H1 (cell line): ENCODE data around the gene TTC34. TPM values are rescaled to one million over a fixed set of nuclear protein-coding genes. Genes with fewer than 3 reads are reported as not detected.

Experiments used
- GABPA ChIP-seq: IDR thresholded peaks from 2 replicates; pipeline ENCODE4 v1.6.1; 2011; ENCODE audit warnings: mild to moderate bottlenecking, low read length, moderate library complexity, borderline replicate concordance; ENCODE audit not compliant: insufficient read depth
- POLR2AphosphoS5 ChIP-seq: IDR thresholded peaks from 2 replicates; pipeline ENCODE4 v1.6.1; 2011; ENCODE audit warnings: low read depth, low read length
- POU5F1 ChIP-seq: IDR thresholded peaks from 2 replicates; pipeline ENCODE4 v1.6.1; 2011; ENCODE audit warnings: low read depth, mild to moderate bottlenecking, low read length, moderate library complexity
- RXRA ChIP-seq: IDR thresholded peaks from 2 replicates; pipeline ENCODE4 v1.6.1; 2011; ENCODE audit warnings: low read depth, mild to moderate bottlenecking, low read length, moderate library complexity; ENCODE audit not compliant: insufficient read depth
- SP2 ChIP-seq: IDR thresholded peaks from 2 replicates; pipeline ENCODE4 v1.6.1; 2012; ENCODE audit warnings: mild to moderate bottlenecking, low read length, inconsistent platforms
- YY1 ChIP-seq: IDR thresholded peaks from 2 replicates; pipeline ENCODE4 v1.6.1; 2011; ENCODE audit warnings: low read depth, mild to moderate bottlenecking, low read length
- ZNF274 ChIP-seq: IDR thresholded peaks from 2 replicates; pipeline ENCODE4 v1.7.0; 2012; ENCODE audit warnings: low read length, borderline replicate concordance; ENCODE audit errors: extremely low read depth
- polyA plus RNA-seq, 7 experiments: library from polyadenylated mRNA; depleted of rRNA in 3 of 7; stranded (reverse) in 5 of 7; unstranded in 2 of 7; fragments of >200 nt in 5 of 7; fragments of 200-250 nt in 2 of 7; gene quantifications; 1 replicate in 5 of 7; 2 replicates in 1 of 7; 4 replicates in 1 of 7; pipeline versions ENCODE4 v1.2.1 to v1.2.3, GENCODE V29; 2011 to 2013; ENCODE audit warnings: missing spikeins in 2 of 7, mixed read lengths in 2 of 7
- total RNA-seq: library from RNA; stranded (reverse); fragmentation: NEBNext Ultra II Directional; extraction: Animal tissue kit (Norgen Biotek cat#: 25700); gene quantifications from 2 replicates; pipeline ENCODE4 v1.2.1, GENCODE V29; 2021

TTC34 gene
- total and polyA plus RNA-seq, 2 of the 8 experiments (the other 6 are each of a cell fraction or from before 2014, with no cell fraction given), result 0.23 to 0.50 TPM

DNA sequence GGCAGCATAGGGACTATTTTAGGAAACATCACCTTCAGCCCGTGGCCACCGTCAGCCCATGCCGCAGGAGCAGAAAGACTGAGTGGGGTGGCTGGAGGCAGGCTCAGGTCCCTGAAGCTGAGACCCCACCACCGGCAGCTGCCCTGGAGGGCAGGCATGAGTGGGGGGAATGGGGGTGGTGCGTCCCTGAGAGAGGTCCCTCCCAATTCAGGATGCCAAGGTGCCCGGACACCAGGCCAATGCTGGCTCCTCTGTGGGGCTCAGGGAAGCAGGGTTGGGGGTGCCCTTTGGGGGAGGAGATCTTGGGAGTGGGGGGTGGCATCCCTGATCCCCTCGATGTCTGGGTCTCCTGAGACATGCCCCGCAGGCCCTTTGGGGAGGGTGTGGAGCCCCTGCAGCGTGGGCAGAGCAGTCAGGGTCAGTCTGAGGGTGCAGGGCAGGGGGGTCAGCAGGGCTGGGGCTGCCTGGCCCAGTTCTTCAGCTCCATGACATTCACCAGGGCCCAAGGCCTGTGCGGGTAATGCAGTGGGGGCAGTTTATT is 998 bp upstream of the TTC34 start (continued):
- TF ChIP-seq POLR2AphosphoS5, result no peak
- TF ChIP-seq SP2, result no peak
- TF ChIP-seq ZNF274, result no peak
- TF ChIP-seq YY1, result no peak
- TF ChIP-seq POU5F1, result no peak
- no peak for TF ChIP-seq RXRA
- no peak for TF ChIP-seq GABPA
